ENCODE data around the gene HPSE2.

GRCh38 chr10:98910546-98910945, 325.1 kb downstream of the HPSE2 start:
- TF ChIP-seq NFE2L2 (conservative IDR thresholded peaks at IDR 0.05; ENCODE audit: low read length) (no peak), EP300 (IDR thresholded peaks at IDR 0.05) (no peak), CHD2 (IDR thresholded peaks at IDR 0.05; ENCODE audit: low read length, partially characterized antibody) (no peak), POLR2AphosphoS2 (conservative IDR thresholded peaks at IDR 0.05; ENCODE audit: low read length) (no peak), CEBPB (IDR thresholded peaks at IDR 0.05) (no peak), MAZ (IDR thresholded peaks at IDR 0.05; ENCODE audit: borderline replicate concordance, low read depth, low read length) (no peak), REST (IDR thresholded peaks at IDR 0.05) (no peak), MAX (IDR thresholded peaks at IDR 0.05) (no peak), SREBF2 (IDR thresholded peaks at IDR 0.05) (no peak), JUNB (IDR thresholded peaks at IDR 0.05) (no peak), USF2 (IDR thresholded peaks at IDR 0.05) (no peak)
- TF ChIP-seq, protein P1, sequence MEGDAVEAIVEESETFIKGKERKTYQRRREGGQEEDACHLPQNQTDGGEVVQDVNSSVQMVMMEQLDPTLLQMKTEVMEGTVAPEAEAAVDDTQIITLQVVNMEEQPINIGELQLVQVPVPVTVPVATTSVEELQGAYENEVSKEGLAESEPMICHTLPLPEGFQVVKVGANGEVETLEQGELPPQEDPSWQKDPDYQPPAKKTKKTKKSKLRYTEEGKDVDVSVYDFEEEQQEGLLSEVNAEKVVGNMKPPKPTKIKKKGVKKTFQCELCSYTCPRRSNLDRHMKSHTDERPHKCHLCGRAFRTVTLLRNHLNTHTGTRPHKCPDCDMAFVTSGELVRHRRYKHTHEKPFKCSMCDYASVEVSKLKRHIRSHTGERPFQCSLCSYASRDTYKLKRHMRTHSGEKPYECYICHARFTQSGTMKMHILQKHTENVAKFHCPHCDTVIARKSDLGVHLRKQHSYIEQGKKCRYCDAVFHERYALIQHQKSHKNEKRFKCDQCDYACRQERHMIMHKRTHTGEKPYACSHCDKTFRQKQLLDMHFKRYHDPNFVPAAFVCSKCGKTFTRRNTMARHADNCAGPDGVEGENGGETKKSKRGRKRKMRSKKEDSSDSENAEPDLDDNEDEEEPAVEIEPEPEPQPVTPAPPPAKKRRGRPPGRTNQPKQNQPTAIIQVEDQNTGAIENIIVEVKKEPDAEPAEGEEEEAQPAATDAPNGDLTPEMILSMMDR (IDR thresholded peaks at IDR 0.05): no peak

All from A549 (cell line).